Measurements from ENCODE around the gene ATF4. TPM values are rescaled to one million over a fixed set of nuclear protein-coding genes. Genes with fewer than 3 reads are reported as not detected.

The ATF4 gene
- total and polyA plus RNA-seq, 2 of the 13 experiments (the other 11 are each of a cell fraction or from before 2014, with no cell fraction given), result 486 to 1,297 TPM

- peak; percentile 67; the same call in 1 of the 2 replicates for TF ChIP-seq AKAP8 (CRISPR knock-in tag; IDR thresholded peaks at IDR 0.05)
- TF ChIP-seq BATF2 (CRISPR knock-in tag; IDR thresholded peaks at IDR 0.05), result no peak
- TF ChIP-seq TCF12 (IDR thresholded peaks at IDR 0.05), result no peak
- TF ChIP-seq TCF12 (CRISPR knock-in tag; IDR thresholded peaks at IDR 0.05), result no peak
- peak; percentile 36; the same call in 1 of the 2 replicates for TF ChIP-seq ZBTB2 (CRISPR knock-in tag; IDR thresholded peaks at IDR 0.05; ENCODE audit: low read depth)
- TF ChIP-seq ZNF616 (CRISPR knock-in tag; IDR thresholded peaks at IDR 0.05; ENCODE audit: low read depth), result no peak
- TF ChIP-seq CREBL2 (CRISPR knock-in tag; IDR thresholded peaks at IDR 0.05; ENCODE audit: borderline replicate concordance), result no peak
- no peak for TF ChIP-seq ZNF367 (CRISPR knock-in tag; IDR thresholded peaks at IDR 0.05; ENCODE audit: borderline replicate concordance)
- peak; percentile 73 for TF ChIP-seq SIN3B (IDR thresholded peaks at IDR 0.05; ENCODE audit: low read length)
- TF ChIP-seq ZNF138 (CRISPR knock-in tag; IDR thresholded peaks at IDR 0.05; ENCODE audit: low read depth), result no peak
- TF ChIP-seq ZNF710 (CRISPR knock-in tag; IDR thresholded peaks at IDR 0.05; ENCODE audit: borderline replicate concordance), result no peak
- TF ChIP-seq GATAD1 (CRISPR knock-in tag; IDR thresholded peaks at IDR 0.05), result peak; percentile 77
- no peak for TF ChIP-seq ZNF740 (CRISPR knock-in tag; IDR thresholded peaks at IDR 0.05)
- TF ChIP-seq ZHX1 (CRISPR knock-in tag; IDR thresholded peaks at IDR 0.05; ENCODE audit: low read depth), result no peak; the same call in 1 of the 2 replicates
- no peak for TF ChIP-seq HHEX (CRISPR knock-in tag; IDR thresholded peaks at IDR 0.05)
- 0 out of 2 replicates have a peak, but pooled peaks have one; percentile 31 for TF ChIP-seq ZNF333 (CRISPR knock-in tag; IDR thresholded peaks at IDR 0.05; ENCODE audit: borderline replicate concordance)
- peak; percentile 76; the same call in 1 of the 2 replicates for TF ChIP-seq SALL2 (CRISPR knock-in tag; IDR thresholded peaks at IDR 0.05)
- TF ChIP-seq ZNF546 (CRISPR knock-in tag; conservative IDR thresholded peaks at IDR 0.05), result peak; percentile 76; the same call in 1 of the 2 replicates
- peak; percentile 72 for TF ChIP-seq ZBTB20 (CRISPR knock-in tag; IDR thresholded peaks at IDR 0.05; ENCODE audit: borderline replicate concordance, low read depth)
Observed at GRCh38 chr22:39528681-39529486, 8.5 kb downstream of the ATF4 start (continued).

Data from HepG2 (cell line).